Ishikawa (cell line): ENCODE measurements around the gene HMX1.

Source experiments
- CREB1 ChIP-seq: IDR thresholded peaks from 2 replicates; pipeline ENCODE4 v1.6.1; 2012; ENCODE audit warnings: low read depth
- EGR1 ChIP-seq: IDR thresholded peaks from 2 replicates; pipeline ENCODE4 v1.6.1; 2012
- EP300 ChIP-seq: IDR thresholded peaks from 2 replicates; pipeline ENCODE4 v1.6.1; 2012; ENCODE audit warnings: borderline replicate concordance
- MAX ChIP-seq: IDR thresholded peaks from 2 replicates; pipeline ENCODE4 v1.6.1; 2012
- NFIC ChIP-seq: IDR thresholded peaks from 2 replicates; pipeline ENCODE4 v1.6.1; 2012
- RAD21 ChIP-seq: IDR thresholded peaks from 2 replicates; pipeline ENCODE4 v1.6.1; 2012; ENCODE audit warnings: low read depth
- REST ChIP-seq: IDR thresholded peaks from 2 replicates; pipeline ENCODE4 v1.6.1; 2012; ENCODE audit warnings: low read depth, mild to moderate bottlenecking
- TAF1 ChIP-seq: IDR thresholded peaks from 2 replicates; pipeline ENCODE4 v1.6.1; 2012; ENCODE audit warnings: low read depth, mild to moderate bottlenecking
- TCF12 ChIP-seq: IDR thresholded peaks from 2 replicates; pipeline ENCODE4 v1.6.1; 2012; ENCODE audit warnings: low read depth
- YY1 ChIP-seq: IDR thresholded peaks from 2 replicates; pipeline ENCODE4 v1.6.1; 2012; ENCODE audit warnings: low read depth
- ZBTB7A ChIP-seq: IDR thresholded peaks from 2 replicates; pipeline ENCODE4 v1.6.1; 2012; ENCODE audit warnings: low read depth

DNA sequence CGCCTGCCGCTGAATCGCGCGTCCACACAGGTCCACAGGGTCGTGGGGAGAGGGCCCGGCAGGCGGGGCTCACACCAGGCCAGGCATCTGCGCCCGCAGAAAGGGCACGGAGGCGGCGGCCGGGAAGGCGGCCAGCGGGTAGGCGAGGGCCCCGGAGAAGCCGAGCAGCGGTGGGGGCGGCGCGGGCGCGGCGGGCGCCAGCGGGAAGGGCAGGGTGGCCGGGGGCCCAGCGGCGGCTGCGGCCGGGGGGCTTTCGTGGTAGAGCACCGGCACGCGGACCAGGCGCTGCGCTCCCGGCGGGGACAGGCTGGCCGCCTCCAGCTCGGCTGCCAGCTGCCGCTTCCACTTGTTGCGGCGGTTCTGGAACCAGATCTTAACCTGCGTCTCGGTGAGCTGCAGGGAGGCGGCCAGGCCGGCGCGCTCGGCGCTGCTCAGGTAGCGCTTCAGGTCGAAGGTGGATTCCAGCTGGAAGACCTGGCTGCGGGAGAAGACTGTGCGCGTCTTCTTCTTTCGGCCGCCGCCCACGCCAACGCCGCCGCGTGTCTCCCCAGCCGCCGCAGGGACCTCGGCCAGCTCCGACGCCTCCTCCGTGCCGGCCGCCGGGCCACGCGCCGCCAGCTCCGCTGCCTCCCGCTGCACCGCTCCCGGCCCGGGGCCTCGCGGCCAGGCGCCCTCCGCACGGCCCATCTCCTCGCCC, 3.9 kb downstream of the HMX1 start:
- no peak for TF ChIP-seq TAF1
- TF ChIP-seq MAX, result no peak
- TF ChIP-seq EP300, result no peak
- no peak for TF ChIP-seq RAD21
- TF ChIP-seq REST, result no peak
- no peak for TF ChIP-seq YY1
- TF ChIP-seq ZBTB7A, result no peak
- TF ChIP-seq CREB1, result no peak
- no peak for TF ChIP-seq NFIC
- no peak for TF ChIP-seq TCF12
- no peak for TF ChIP-seq EGR1
